Kidney epithelial cell (primary cell): ENCODE results near the gene BRINP2. TPM values are rescaled to one million over a fixed set of nuclear protein-coding genes. Genes with fewer than 3 reads are reported as not detected.
"Not testable (repeated sequence)": the region's sequence is repeated elsewhere in the genome, so short reads cannot be mapped to it uniquely, and the experiment has no call there.

ENCODE experiments used
- DNase-seq: peaks from one replicate; pipeline ENCODE4 v3.0.0-alpha.2; 2010; ENCODE audit warnings: low read depth
- H3K27me3 ChIP-seq: 2 replicates; pipeline ENCODE4 v1.6.0; 2011; ENCODE audit warnings: low read length; ENCODE audit not compliant: control insufficient read depth, insufficient read depth
- H3K36me3 ChIP-seq: 2 replicates; pipeline ENCODE4 v1.5.1; 2011; ENCODE audit warnings: low read length; ENCODE audit not compliant: control insufficient read depth, insufficient read depth
- H3K4me3 ChIP-seq: 2 replicates; pipeline ENCODE4 v1.5.1; 2011; ENCODE audit warnings: low read depth, mild to moderate bottlenecking, control low read depth, low read length
- CTCF ChIP-seq: IDR thresholded peaks from 2 replicates; pipeline ENCODE4 v1.5.1; 2011; ENCODE audit warnings: mild to moderate bottlenecking, moderate library complexity, low read length, control low read depth, inconsistent platforms; ENCODE audit not compliant: insufficient read depth, poor library complexity, severe bottlenecking
- total RNA-seq: library from RNA; depleted of rRNA; stranded (reverse); fragments of >200 nt; gene quantifications from 2 replicates; pipeline ENCODE4 v1.2.3, GENCODE V29; 2015

BRINP2 gene
- total RNA-seq, 1 donor from 2014 or later: not detected

GRCh38 chr1:177311586-177311985 is 140.8 kb downstream of the BRINP2 start:
- Histone ChIP-seq H3K4me3 (no peak overlapping the region), H3K36me3 (no peaks in the 10 kb centered on the region), H3K27me3 (no peaks in the 10 kb centered on the region)
- no peak for DNase-seq
- TF ChIP-seq CTCF: no peak

- no peak for DNase-seq
- Histone ChIP-seq H3K4me3 (no peak overlapping the region), H3K27me3 (no peaks in the 10 kb centered on the region), H3K36me3 (no peaks in the 10 kb centered on the region)
- TF ChIP-seq CTCF: no peak
Observed at GRCh38 chr1:177315261-177315660, 144.5 kb downstream of the BRINP2 start.

GRCh38 chr1:177315761-177316160 is 145.0 kb downstream of the BRINP2 start:
- no peaks in the 10 kb centered on the region for H3K36me3 ChIP-seq
- DNase-seq: no peak
- no peak overlapping the region for H3K4me3 ChIP-seq
- H3K27me3 ChIP-seq: no peaks in the 10 kb centered on the region
- no peak for TF ChIP-seq CTCF

- H3K27me3 ChIP-seq, DNase-seq, H3K4me3 ChIP-seq: not testable (repeated sequence)
Observed at GRCh38 chr1:177321434-177321833, 150.7 kb downstream of the BRINP2 start.

GRCh38 chr1:177328251-177328650 is 157.5 kb downstream of the BRINP2 start:
- no peak for DNase-seq
- TF ChIP-seq CTCF: no peak

More at GRCh38 chr1:177321434-177321833, 150.7 kb downstream of the BRINP2 start:
- H3K36me3 ChIP-seq: not testable (repeated sequence)

GRCh38 chr1:177329871-177330270 is 159.1 kb downstream of the BRINP2 start:
- Histone ChIP-seq H3K36me3 (no peaks in the 10 kb centered on the region), H3K4me3 (no peak overlapping the region), H3K27me3 (no peaks in the 10 kb centered on the region)
- no peak for TF ChIP-seq CTCF
- DNase-seq: no peak

More at GRCh38 chr1:177328251-177328650, 157.5 kb downstream of the BRINP2 start:
- Histone ChIP-seq H3K27me3 (no peaks in the 10 kb centered on the region), H3K4me3 (no peak overlapping the region), H3K36me3 (no peaks in the 10 kb centered on the region)

Other genes with a start within 250 kb of the BRINP2 start
- gene ASTN1, start 6.2 kb upstream of the BRINP2 start, total RNA-seq: 0.14 and 0.21 TPM in 2 replicates